ENCODE data around the gene ADRA2C.

ADRA2C gene

DNA sequence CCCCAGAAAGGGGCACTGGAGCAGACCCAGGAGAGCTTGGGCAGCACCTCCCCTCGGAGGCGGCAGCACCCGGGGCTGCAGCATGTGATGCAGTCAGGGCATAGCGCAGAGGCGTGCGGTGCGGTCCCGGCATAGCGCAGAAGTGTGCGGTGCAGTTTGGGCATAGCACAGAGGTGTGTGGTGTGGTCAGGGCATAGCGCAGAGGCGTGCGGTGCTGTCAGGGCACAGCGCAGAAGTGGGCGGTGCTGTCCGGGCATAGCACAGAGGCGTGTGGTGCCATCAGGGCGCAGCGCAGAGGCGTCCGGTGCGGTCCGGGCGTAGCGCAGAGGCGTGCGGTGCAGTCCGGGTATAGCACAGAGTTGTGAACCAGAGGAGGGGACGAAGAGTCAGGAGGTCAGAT is 42.8 kb downstream of the ADRA2C start:
- TF ChIP-seq, protein P1, sequence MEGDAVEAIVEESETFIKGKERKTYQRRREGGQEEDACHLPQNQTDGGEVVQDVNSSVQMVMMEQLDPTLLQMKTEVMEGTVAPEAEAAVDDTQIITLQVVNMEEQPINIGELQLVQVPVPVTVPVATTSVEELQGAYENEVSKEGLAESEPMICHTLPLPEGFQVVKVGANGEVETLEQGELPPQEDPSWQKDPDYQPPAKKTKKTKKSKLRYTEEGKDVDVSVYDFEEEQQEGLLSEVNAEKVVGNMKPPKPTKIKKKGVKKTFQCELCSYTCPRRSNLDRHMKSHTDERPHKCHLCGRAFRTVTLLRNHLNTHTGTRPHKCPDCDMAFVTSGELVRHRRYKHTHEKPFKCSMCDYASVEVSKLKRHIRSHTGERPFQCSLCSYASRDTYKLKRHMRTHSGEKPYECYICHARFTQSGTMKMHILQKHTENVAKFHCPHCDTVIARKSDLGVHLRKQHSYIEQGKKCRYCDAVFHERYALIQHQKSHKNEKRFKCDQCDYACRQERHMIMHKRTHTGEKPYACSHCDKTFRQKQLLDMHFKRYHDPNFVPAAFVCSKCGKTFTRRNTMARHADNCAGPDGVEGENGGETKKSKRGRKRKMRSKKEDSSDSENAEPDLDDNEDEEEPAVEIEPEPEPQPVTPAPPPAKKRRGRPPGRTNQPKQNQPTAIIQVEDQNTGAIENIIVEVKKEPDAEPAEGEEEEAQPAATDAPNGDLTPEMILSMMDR (IDR thresholded peaks at IDR 0.05; ENCODE audit: control insufficient read depth, extremely low read depth, insufficient read depth): no peak
- DNase-seq (ENCODE audit: low read depth): no peak
- no peak overlapping the region for H3K4me3 ChIP-seq (ENCODE audit: low read depth, low read length)

DNA sequence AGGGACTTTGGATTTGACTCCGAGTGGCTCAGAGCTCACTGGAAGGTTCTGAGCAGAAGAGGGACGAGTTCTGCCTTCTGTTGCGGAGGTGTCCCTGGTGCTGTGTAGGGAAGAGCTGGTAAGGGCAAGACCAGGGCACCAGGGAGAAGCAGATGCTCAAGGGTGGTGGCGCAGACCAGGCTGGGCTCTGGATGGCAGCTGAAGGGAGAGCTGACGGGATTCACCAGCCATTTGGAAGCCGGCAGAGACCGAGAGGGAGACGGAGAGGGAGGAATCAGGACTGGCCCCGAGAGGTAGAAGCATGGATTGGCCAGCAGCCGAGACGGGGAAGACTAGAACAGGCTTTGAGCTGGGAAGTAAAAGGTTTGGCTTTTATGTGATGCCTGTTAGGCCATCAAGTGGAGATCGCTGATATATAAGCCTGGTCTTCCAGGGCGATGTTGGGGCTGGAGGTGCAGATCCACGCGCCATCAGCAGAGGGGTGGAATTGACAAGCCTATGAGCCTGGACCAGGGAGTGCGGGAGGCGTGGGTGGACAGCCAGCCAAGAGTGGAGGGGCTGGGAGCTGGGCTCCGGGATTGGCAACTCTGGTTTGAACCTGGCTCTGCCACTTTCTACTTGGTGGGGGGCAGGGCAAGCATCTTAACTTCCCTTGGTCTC is 43.4 kb downstream of the ADRA2C start:
- TF ChIP-seq, protein P1 (IDR thresholded peaks at IDR 0.05; ENCODE audit: control insufficient read depth, extremely low read depth, insufficient read depth): no peak
- H3K4me3 ChIP-seq (ENCODE audit: low read depth, low read length): no peak overlapping the region
- DNase-seq (ENCODE audit: low read depth): no peak

DNA sequence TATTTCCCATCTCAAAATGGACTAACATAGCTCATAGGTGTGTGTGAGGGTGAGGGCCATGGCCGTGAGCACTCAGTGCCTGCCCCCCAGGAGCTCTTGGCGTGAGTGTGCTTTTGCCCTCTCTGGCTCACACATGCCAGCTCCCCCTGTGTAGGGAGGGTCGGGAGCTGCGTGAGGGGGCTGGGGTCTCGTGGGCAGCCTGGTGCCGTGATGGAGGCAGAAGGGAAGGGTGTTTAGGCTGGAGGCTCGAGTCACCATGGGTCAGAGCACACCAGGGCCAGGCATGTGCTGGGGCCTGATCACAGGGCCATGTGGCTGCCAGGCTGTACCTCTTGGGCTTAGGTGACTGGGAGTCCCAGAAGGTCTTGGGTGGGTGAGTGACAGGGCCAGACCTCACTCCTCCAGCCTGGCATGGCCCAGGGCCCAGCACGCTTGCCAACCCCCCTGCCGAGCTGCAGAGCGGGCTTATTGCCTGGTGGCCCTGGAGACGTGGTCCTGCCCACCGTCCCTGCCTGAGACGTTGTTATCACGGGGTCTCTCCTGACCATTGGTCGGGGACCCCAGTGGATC is 44.0 kb downstream of the ADRA2C start:
- no peak for DNase-seq (ENCODE audit: low read depth)

GRCh38 chr4:3810796-3811485 is 44.8 kb downstream of the ADRA2C start:
- TF ChIP-seq, protein P1 (IDR thresholded peaks at IDR 0.05; ENCODE audit: control insufficient read depth, extremely low read depth, insufficient read depth): no peak
- no peak overlapping the region for H3K4me3 ChIP-seq (ENCODE audit: low read depth, low read length)
- DNase-seq (ENCODE audit: low read depth): no peak

More for the DNA sequence above, 44.0 kb downstream of the ADRA2C start:
- TF ChIP-seq, protein P1 (IDR thresholded peaks at IDR 0.05; ENCODE audit: control insufficient read depth, extremely low read depth, insufficient read depth): no peak
- no peak overlapping the region for H3K4me3 ChIP-seq (ENCODE audit: low read depth, low read length)

DNA sequence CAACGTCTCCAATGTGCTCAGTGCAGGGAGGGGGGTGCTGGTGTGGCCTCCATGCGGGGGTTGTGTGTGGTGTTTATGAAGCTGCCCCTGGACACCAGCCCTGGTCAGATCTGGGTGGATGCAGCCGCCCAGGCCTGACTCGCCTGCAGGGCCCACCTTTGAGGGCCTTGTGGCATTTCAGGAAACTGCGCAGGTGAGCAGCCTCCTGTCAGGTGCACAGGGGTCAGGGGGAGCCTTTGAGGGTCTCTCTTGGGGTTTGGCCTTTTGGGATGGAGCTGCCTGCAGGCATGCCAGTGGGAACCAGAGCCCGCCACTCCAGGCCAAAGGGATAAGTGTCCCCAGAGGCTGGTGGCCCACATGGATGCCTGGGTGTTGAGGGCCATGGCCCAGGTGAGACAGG is 45.4 kb downstream of the ADRA2C start:
- DNase-seq (ENCODE audit: low read depth): no peak
- H3K4me3 ChIP-seq (ENCODE audit: low read depth, low read length): no peak overlapping the region
- TF ChIP-seq, protein P1 (IDR thresholded peaks at IDR 0.05; ENCODE audit: control insufficient read depth, extremely low read depth, insufficient read depth): no peak

GRCh38 chr4:3812211-3812934 is 46.2 kb downstream of the ADRA2C start:
- TF ChIP-seq, protein P1 (IDR thresholded peaks at IDR 0.05; ENCODE audit: control insufficient read depth, extremely low read depth, insufficient read depth): no peak
- DNase-seq (ENCODE audit: low read depth): no peak

More at GRCh38 chr4:3812211-3812934, 46.2 kb downstream of the ADRA2C start:
- H3K4me3 ChIP-seq (ENCODE audit: low read depth, low read length): no peak overlapping the region

Measured in LNCaP clone FGC (cell line).